ENCODE measurements around the gene C1QA.

C1QA gene
- total RNA-seq, result 0 reads per million in 3 donors

DNA sequence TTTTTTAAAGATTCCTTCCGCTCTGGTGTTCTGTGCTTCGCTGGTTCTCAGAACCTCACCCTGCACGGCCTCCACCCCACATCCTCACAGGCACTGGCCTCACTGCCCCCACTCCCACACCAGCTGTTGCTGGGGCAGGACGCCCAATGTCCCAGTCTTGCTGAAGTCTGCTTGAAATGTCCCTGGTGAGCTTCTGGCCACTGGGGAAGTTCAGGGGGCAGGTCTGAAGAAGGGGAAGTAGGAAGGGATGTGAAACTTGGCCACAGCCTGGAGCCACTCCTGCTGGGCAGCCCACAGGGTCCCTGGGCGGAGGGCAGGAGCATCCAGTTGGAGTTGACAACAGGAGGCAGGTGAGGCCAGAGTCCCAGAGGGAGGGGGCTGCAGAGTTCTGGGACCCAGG, at the start of gene C1QA:
C1QA (plus strand) TSS at position 276 of the 400 bp plus-strand sequence. CDS start 989 bp downstream, outside the sequence.
- Histone ChIP-seq H3K27ac (ENCODE audit: insufficient read depth, low read length, poor library complexity, severe bottlenecking) (no peak within 1 kb of the TSS), H3K4me1 (ENCODE audit: control insufficient read depth, insufficient read depth, low read length, poor library complexity, severe bottlenecking) (no peaks in the 10 kb centered on the region), H3K9me3 (ENCODE audit: control insufficient read depth, low read length) (no peaks in the 10 kb centered on the region), H3K27me3 (replicated peaks; ENCODE audit: control insufficient read depth, insufficient read depth, low read length, poor library complexity, severe bottlenecking) (peaks cover 4% of the 10 kb centered on the region), H3K4me3 (ENCODE audit: insufficient read depth, low read depth, low read length, poor library complexity, severe bottlenecking) (no peak within 1 kb of the TSS), H3K36me3 (ENCODE audit: control insufficient read depth, insufficient read depth, low read length) (no peaks in the 10 kb centered on the region)
- no peak for DNase-seq

GRCh38 chr1:22587247-22587646, 49.2 kb upstream of the C1QA start:
- H3K4me3 ChIP-seq (ENCODE audit: insufficient read depth, low read depth, low read length, poor library complexity, severe bottlenecking), result no peak overlapping the region
- H3K4me1 ChIP-seq (ENCODE audit: control insufficient read depth, insufficient read depth, low read length, poor library complexity, severe bottlenecking), result no peaks in the 10 kb centered on the region
- no peaks in the 10 kb centered on the region for H3K36me3 ChIP-seq (ENCODE audit: control insufficient read depth, insufficient read depth, low read length)
- peaks cover 4% of the 10 kb centered on the region for H3K27me3 ChIP-seq (replicated peaks; ENCODE audit: control insufficient read depth, insufficient read depth, low read length, poor library complexity, severe bottlenecking)
- H3K9me3 ChIP-seq (ENCODE audit: control insufficient read depth, low read length), result no peaks in the 10 kb centered on the region
- H3K27ac ChIP-seq (ENCODE audit: insufficient read depth, low read length, poor library complexity, severe bottlenecking), result no peak overlapping the region
- no peak for DNase-seq

GRCh38 chr1:22588899-22589422, 47.5 kb upstream of the C1QA start:
- no peaks in the 10 kb centered on the region for H3K4me1 ChIP-seq (ENCODE audit: control insufficient read depth, insufficient read depth, low read length, poor library complexity, severe bottlenecking)
- DNase-seq, result no peak
- H3K27ac ChIP-seq (ENCODE audit: insufficient read depth, low read length, poor library complexity, severe bottlenecking), result no peak overlapping the region
- no peaks in the 10 kb centered on the region for H3K9me3 ChIP-seq (ENCODE audit: control insufficient read depth, low read length)
- peaks cover 4% of the 10 kb centered on the region for H3K27me3 ChIP-seq (replicated peaks; ENCODE audit: control insufficient read depth, insufficient read depth, low read length, poor library complexity, severe bottlenecking)
- H3K36me3 ChIP-seq (ENCODE audit: control insufficient read depth, insufficient read depth, low read length), result no peaks in the 10 kb centered on the region
- no peak overlapping the region for H3K4me3 ChIP-seq (ENCODE audit: insufficient read depth, low read depth, low read length, poor library complexity, severe bottlenecking)

- no peak overlapping the region for H3K27ac ChIP-seq (ENCODE audit: insufficient read depth, low read length, poor library complexity, severe bottlenecking)
- DNase-seq, result no peak
- no peak overlapping the region for H3K4me3 ChIP-seq (ENCODE audit: insufficient read depth, low read depth, low read length, poor library complexity, severe bottlenecking)
- H3K9me3 ChIP-seq (ENCODE audit: control insufficient read depth, low read length), result no peaks in the 10 kb centered on the region
- no peaks in the 10 kb centered on the region for H3K36me3 ChIP-seq (ENCODE audit: control insufficient read depth, insufficient read depth, low read length)
- peaks cover 4% of the 10 kb centered on the region for H3K27me3 ChIP-seq (replicated peaks; ENCODE audit: control insufficient read depth, insufficient read depth, low read length, poor library complexity, severe bottlenecking)
- H3K4me1 ChIP-seq (ENCODE audit: control insufficient read depth, insufficient read depth, low read length, poor library complexity, severe bottlenecking), result no peaks in the 10 kb centered on the region
These were observed 44.9 kb upstream of the C1QA start for GRCh38 chr1:22591576-22591975.

- Histone ChIP-seq H3K9me3 (ENCODE audit: control insufficient read depth, low read length) (no peaks in the 10 kb centered on the region), H3K36me3 (ENCODE audit: control insufficient read depth, insufficient read depth, low read length) (no peaks in the 10 kb centered on the region), H3K4me3 (ENCODE audit: insufficient read depth, low read depth, low read length, poor library complexity, severe bottlenecking) (no peak overlapping the region), H3K27me3 (replicated peaks; ENCODE audit: control insufficient read depth, insufficient read depth, low read length, poor library complexity, severe bottlenecking) (peaks cover 4% of the 10 kb centered on the region), H3K4me1 (ENCODE audit: control insufficient read depth, insufficient read depth, low read length, poor library complexity, severe bottlenecking) (no peaks in the 10 kb centered on the region), H3K27ac (ENCODE audit: insufficient read depth, low read length, poor library complexity, severe bottlenecking) (no peak overlapping the region)
- no peak for DNase-seq
These were observed 44.4 kb upstream of the C1QA start for GRCh38 chr1:22592051-22592450.

DNA sequence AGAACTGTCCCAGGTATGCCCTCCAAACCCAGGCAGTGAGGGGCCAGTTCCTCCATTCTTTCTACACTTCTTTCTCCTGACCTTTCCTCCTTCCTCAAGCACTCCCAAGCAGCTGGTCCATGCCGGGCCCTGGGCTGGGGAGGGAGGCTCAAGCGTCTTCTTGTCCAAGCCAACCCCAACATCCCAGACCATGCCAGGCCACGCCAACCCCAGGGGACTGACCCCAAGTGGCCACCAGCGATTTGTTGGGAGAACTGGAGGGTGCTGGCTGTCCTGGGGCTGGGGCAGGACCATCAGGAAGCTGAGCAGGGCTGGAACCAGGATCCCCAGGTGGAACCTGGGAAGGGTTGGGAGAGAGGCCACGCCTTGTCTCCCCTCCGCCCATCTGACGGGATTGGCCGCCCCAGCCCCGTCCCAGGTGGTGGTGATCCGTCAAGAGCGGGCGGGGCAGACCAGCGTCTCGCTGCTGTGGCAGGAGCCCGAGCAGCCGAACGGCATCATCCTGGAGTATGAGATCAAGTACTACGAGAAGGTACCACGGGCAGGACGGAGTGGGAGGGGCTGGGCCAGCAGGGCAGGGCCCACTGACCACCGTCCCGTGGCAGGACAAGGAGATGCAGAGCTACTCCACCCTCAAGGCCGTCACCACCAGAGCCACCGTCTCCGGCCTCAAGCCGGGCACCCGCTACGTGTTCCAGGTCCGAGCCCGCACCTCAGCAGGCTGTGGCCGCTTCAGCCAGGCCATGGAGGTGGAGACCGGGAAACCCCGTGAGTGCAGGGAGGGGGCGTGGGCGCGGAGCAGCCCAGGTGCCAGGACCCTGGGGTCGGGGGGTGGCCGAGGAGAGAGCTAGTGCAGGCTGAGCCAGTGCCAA, 43.3 kb upstream of the C1QA start:
- Histone ChIP-seq H3K9me3 (ENCODE audit: control insufficient read depth, low read length) (no peaks in the 10 kb centered on the region), H3K4me3 (ENCODE audit: insufficient read depth, low read depth, low read length, poor library complexity, severe bottlenecking) (no peak overlapping the region), H3K27ac (ENCODE audit: insufficient read depth, low read length, poor library complexity, severe bottlenecking) (no peak overlapping the region), H3K4me1 (ENCODE audit: control insufficient read depth, insufficient read depth, low read length, poor library complexity, severe bottlenecking) (no peaks in the 10 kb centered on the region), H3K27me3 (replicated peaks; ENCODE audit: control insufficient read depth, insufficient read depth, low read length, poor library complexity, severe bottlenecking) (peaks cover 4% of the 10 kb centered on the region), H3K36me3 (ENCODE audit: control insufficient read depth, insufficient read depth, low read length) (no peaks in the 10 kb centered on the region)
- DNase-seq, result no peak

GRCh38 chr1:22594396-22594795, 42.0 kb upstream of the C1QA start:
- Histone ChIP-seq H3K4me1 (ENCODE audit: control insufficient read depth, insufficient read depth, low read length, poor library complexity, severe bottlenecking) (no peaks in the 10 kb centered on the region), H3K27me3 (replicated peaks; ENCODE audit: control insufficient read depth, insufficient read depth, low read length, poor library complexity, severe bottlenecking) (no peaks in the 10 kb centered on the region), H3K9me3 (ENCODE audit: control insufficient read depth, low read length) (no peaks in the 10 kb centered on the region), H3K27ac (ENCODE audit: insufficient read depth, low read length, poor library complexity, severe bottlenecking) (no peak overlapping the region), H3K36me3 (ENCODE audit: control insufficient read depth, insufficient read depth, low read length) (no peaks in the 10 kb centered on the region), H3K4me3 (ENCODE audit: insufficient read depth, low read depth, low read length, poor library complexity, severe bottlenecking) (no peak overlapping the region)
- DNase-seq, result no peak

DNA sequence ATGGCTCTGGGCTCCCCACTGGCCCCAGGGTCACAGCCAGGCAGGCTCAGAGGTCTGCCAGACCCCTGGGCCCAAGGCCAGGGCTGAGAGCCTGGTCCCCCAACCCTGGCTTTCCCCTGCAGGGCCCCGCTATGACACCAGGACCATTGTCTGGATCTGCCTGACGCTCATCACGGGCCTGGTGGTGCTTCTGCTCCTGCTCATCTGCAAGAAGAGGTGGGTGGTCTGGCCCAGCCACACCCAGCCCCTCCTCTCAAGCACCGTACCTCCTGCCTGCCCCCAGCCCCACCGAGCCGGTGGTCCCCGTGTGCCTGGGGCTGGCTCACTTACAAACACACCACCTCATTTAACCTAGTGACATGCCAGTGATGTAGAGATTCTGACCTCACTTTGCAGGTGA, 41.3 kb upstream of the C1QA start:
- Histone ChIP-seq H3K4me3 (ENCODE audit: insufficient read depth, low read depth, low read length, poor library complexity, severe bottlenecking) (no peak overlapping the region), H3K27me3 (replicated peaks; ENCODE audit: control insufficient read depth, insufficient read depth, low read length, poor library complexity, severe bottlenecking) (no peaks in the 10 kb centered on the region), H3K4me1 (ENCODE audit: control insufficient read depth, insufficient read depth, low read length, poor library complexity, severe bottlenecking) (no peaks in the 10 kb centered on the region), H3K36me3 (ENCODE audit: control insufficient read depth, insufficient read depth, low read length) (no peaks in the 10 kb centered on the region), H3K9me3 (ENCODE audit: control insufficient read depth, low read length) (no peaks in the 10 kb centered on the region), H3K27ac (ENCODE audit: insufficient read depth, low read length, poor library complexity, severe bottlenecking) (no peak overlapping the region)
- no peak for DNase-seq

GRCh38 chr1:22597301-22597965, 39.0 kb upstream of the C1QA start:
- H3K9me3 ChIP-seq (ENCODE audit: control insufficient read depth, low read length), result no peaks in the 10 kb centered on the region
- no peaks in the 10 kb centered on the region for H3K27me3 ChIP-seq (replicated peaks; ENCODE audit: control insufficient read depth, insufficient read depth, low read length, poor library complexity, severe bottlenecking)
- DNase-seq, result no peak
- no peaks in the 10 kb centered on the region for H3K36me3 ChIP-seq (ENCODE audit: control insufficient read depth, insufficient read depth, low read length)
- no peak overlapping the region for H3K4me3 ChIP-seq (ENCODE audit: insufficient read depth, low read depth, low read length, poor library complexity, severe bottlenecking)
- no peak overlapping the region for H3K27ac ChIP-seq (ENCODE audit: insufficient read depth, low read length, poor library complexity, severe bottlenecking)
- H3K4me1 ChIP-seq (ENCODE audit: control insufficient read depth, insufficient read depth, low read length, poor library complexity, severe bottlenecking), result no peaks in the 10 kb centered on the region

DNA sequence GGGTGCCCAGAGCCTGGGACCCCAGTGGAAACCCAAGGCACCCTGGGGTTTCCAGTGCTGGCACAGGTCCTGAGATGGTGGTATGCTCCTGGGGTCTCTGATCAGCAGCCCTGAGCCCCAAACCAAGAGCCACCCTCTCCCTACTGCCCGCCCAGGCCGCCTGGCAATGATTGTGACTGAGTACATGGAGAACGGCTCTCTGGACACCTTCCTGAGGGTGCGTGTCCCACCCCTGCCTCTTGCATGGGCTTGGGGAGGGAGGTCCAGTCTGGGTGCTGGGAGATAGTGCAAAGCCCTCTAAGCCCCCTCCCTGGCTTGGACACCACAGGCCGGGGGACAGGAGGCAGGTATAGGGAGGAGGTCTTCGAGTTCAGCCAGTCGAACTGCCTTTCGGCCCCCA, 38.4 kb upstream of the C1QA start:
- no peak for DNase-seq
- no peaks in the 10 kb centered on the region for H3K9me3 ChIP-seq (ENCODE audit: control insufficient read depth, low read length)
- no peaks in the 10 kb centered on the region for H3K27me3 ChIP-seq (replicated peaks; ENCODE audit: control insufficient read depth, insufficient read depth, low read length, poor library complexity, severe bottlenecking)
- no peaks in the 10 kb centered on the region for H3K4me1 ChIP-seq (ENCODE audit: control insufficient read depth, insufficient read depth, low read length, poor library complexity, severe bottlenecking)
- H3K36me3 ChIP-seq (ENCODE audit: control insufficient read depth, insufficient read depth, low read length), result no peaks in the 10 kb centered on the region
- no peak overlapping the region for H3K27ac ChIP-seq (ENCODE audit: insufficient read depth, low read length, poor library complexity, severe bottlenecking)
- H3K4me3 ChIP-seq (ENCODE audit: insufficient read depth, low read depth, low read length, poor library complexity, severe bottlenecking), result no peak overlapping the region

Measured in effector memory CD4-positive, alpha-beta T cell (primary cell).